ENCODE measurements around the gene ENPP4.
"Not testable (repeated sequence)": the region's sequence is repeated elsewhere in the genome, so short reads cannot be mapped to it uniquely, and the experiment has no call there.

ENPP4 gene

GRCh38 chr6:46129291-46129628 is 529 bp upstream of the ENPP4 start:
- no peak for DNase-seq (ENCODE audit: extremely low spot score, insufficient read length, low read depth)
- FAIRE-seq, result peak; percentile 49

DNA sequence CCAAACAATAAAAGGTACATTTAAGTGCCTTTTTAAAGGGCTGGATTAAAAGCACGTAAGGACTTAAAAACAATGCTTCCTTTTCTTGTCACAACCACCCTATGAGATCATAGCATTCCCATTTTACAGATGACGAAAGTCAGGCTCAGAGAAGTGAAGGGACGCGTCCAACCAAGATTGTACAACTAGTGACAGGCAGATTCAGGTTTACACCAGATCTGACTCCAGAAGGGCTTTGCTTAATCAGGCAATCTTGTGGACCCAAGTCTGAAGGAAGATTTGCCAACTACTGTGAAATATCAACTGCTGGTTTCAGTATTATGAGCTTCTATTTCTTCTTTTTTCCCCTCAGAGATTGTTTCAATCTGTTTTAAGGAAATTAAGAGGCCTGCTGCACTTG is 877 bp downstream of the ENPP4 start:
- FAIRE-seq, result peak; percentile 35
- no peak for DNase-seq (ENCODE audit: extremely low spot score, insufficient read length, low read depth)

DNA sequence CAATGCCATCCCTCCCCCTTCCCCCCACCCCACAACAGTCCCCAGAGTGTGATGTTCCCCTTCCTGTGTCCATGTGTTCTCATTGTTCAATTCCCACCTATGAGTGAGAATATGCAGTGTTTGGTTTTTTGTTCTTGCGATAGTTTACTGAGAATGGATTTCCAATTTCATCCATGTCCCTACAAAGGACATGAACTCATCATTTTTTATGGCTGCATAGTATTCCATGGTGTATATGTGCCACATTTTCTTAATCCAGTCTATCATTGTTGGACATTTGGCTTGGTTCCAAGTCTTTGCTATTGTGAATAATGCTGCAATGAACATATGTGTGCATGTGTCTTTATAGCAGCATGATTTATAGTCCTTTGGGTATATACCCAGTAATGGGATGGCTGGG is 1.5 kb downstream of the ENPP4 start:
- not testable (repeated sequence) for DNase-seq (ENCODE audit: extremely low spot score, insufficient read length, low read depth); FAIRE-seq

DNA sequence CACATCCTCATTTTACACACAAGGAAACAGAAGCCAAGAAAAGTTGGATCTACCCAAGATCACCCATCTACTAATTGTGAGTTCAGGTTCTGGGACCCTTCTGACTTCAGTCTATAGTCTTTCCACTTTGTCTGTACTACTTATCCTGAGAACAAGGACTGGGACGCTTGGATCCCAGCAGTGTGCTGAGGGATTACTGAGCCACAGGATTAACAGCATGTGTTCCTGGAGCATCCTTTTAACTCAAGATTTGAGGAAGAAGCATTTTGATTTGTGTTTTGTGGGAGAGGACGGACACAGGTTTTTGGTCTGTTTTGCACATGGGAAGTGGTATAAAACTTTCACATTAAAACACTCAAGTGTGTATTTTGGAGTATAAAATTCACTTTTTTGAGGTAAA is 4.4 kb downstream of the ENPP4 start:
- no peak for FAIRE-seq
- no peak for DNase-seq (ENCODE audit: extremely low spot score, insufficient read length, low read depth)

GRCh38 chr6:46135176-46135575 is 5.4 kb downstream of the ENPP4 start:
- no peak for FAIRE-seq
- no peak for DNase-seq (ENCODE audit: extremely low spot score, insufficient read length, low read depth)

- no peak for DNase-seq (ENCODE audit: extremely low spot score, insufficient read length, low read depth)
Measured at GRCh38 chr6:46136831-46137230, 7.0 kb downstream of the ENPP4 start.

DNA sequence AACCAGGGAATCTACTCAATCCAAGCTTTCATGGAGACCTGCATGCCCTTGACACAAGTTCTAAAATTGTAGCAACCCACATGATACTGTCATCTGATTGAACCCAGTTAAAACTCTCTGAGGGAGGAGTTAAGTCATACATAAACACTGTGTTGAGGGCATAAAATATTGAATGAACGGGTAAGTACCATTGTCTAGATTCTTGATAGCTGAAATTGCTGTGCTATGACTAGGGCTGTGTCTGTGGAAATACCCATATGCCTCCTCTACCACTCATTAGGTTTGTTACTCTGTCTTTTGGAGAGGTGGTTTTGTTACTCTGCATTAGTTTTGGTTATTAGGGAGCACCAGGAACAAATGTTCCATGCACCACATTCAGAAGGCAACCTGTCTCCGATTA is 7.6 kb downstream of the ENPP4 start:
- FAIRE-seq (no peak), DNase-seq (ENCODE audit: extremely low spot score, insufficient read length, low read depth) (no peak)

More at GRCh38 chr6:46136831-46137230, 7.0 kb downstream of the ENPP4 start:
- FAIRE-seq, result no peak

DNA sequence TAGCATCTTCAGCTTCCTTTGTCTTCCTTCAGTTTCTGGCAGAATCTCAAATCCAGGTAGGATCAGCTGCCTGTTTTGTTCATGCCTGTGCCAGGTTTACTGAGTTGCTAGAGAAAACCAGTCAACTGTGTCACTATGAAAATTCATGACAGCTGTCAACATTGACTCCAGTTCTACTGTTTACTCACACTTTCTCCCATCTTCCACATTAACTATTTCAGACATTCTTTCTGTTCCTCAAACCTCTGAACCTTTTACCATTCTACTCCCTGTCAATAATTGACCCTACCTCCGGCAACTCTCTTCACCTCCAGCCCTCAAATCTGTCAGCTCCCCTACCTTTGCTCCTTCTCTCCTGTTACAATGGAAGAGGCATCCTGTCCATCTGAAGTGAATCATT is 8.5 kb downstream of the ENPP4 start:
- no peak for DNase-seq (ENCODE audit: extremely low spot score, insufficient read length, low read depth)
- peak; percentile 94 for FAIRE-seq

DNA sequence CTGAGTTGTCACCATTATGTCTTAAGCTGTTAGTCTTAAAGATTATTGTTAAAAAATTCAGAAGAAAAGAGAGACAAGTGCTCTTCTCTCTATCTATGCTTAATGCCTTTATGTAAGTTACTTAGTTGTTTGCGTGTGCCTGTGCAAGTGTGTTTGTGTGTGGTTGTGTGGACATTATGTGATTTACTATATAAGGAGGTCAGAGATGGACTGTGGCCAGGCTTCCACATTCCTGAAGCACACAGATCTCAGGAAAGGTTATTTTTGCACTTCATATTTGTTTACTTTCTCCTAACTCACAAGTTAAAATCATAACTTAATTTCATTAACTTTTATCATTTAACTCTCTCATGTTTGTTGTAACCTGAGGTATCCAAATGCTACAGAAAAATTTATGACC is 14.5 kb downstream of the ENPP4 start:
- DNase-seq (ENCODE audit: extremely low spot score, insufficient read length, low read depth) (no peak), FAIRE-seq (peak; percentile 45)

DNA sequence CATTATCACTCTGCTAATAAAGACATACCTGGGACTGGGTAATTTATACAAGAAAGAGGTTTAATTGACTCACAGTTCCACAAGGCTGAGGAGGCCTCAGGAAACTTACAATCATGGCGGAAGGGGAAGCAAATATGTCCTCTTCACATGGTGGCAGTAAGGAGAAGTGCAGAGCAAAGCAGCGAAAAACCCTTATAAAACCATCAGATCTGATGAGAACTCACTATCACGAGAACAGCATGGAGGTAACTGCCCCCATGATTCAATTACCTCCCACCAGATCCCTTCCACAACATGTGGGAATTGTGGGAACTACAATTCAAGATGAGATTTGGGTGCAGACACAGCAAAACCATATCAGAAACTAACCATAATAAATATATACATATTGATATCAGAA is 19.3 kb downstream of the ENPP4 start:
- not testable (repeated sequence) for DNase-seq (ENCODE audit: extremely low spot score, insufficient read length, low read depth)

DNA sequence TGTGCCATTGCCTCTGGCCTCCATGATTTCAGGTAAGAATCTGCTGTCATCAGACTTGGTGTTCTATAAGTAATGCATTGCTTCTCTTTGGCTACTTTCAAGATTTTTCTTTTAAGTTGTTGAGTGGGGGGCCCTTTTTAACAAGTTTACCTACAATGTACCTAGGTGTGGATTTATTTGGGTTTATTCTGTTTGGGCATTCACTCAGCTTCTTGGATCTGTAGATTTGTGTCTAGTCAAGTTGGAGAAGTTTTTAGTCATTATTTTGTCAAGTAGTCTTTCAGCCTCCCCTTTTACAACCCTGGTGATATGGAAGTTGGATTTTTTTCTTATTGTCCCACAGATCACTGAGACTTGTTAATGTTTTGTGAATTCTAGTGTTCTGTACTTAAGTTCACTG is 26.9 kb downstream of the ENPP4 start:
- DNase-seq (ENCODE audit: extremely low spot score, insufficient read length, low read depth) (no peak), FAIRE-seq (no peak)

More for the DNA sequence above, 19.3 kb downstream of the ENPP4 start:
- FAIRE-seq, result not testable (repeated sequence)

DNA sequence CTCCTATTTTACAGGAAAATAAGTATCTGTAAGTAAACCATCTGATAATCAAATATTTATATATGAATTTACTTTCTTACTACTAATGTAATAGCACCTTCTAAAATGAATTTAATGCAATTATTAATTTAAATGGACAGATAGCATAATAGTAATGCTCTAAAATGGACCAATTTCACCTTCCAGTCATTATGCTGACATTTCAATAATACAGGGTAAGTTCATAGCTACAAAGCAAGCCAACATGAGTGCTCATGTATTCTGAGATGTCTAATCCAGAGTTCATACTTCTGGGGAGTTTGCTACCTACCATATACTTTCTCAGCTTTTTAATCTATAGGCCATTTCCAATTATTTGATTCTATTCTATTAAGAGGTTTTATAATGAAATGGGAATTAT is 29.4 kb downstream of the ENPP4 start:
- FAIRE-seq (no peak), DNase-seq (ENCODE audit: extremely low spot score, insufficient read length, low read depth) (no peak)

GRCh38 chr6:46160102-46160501 is 30.3 kb downstream of the ENPP4 start:
- FAIRE-seq (no peak), DNase-seq (ENCODE audit: extremely low spot score, insufficient read length, low read depth) (no peak)

DNA sequence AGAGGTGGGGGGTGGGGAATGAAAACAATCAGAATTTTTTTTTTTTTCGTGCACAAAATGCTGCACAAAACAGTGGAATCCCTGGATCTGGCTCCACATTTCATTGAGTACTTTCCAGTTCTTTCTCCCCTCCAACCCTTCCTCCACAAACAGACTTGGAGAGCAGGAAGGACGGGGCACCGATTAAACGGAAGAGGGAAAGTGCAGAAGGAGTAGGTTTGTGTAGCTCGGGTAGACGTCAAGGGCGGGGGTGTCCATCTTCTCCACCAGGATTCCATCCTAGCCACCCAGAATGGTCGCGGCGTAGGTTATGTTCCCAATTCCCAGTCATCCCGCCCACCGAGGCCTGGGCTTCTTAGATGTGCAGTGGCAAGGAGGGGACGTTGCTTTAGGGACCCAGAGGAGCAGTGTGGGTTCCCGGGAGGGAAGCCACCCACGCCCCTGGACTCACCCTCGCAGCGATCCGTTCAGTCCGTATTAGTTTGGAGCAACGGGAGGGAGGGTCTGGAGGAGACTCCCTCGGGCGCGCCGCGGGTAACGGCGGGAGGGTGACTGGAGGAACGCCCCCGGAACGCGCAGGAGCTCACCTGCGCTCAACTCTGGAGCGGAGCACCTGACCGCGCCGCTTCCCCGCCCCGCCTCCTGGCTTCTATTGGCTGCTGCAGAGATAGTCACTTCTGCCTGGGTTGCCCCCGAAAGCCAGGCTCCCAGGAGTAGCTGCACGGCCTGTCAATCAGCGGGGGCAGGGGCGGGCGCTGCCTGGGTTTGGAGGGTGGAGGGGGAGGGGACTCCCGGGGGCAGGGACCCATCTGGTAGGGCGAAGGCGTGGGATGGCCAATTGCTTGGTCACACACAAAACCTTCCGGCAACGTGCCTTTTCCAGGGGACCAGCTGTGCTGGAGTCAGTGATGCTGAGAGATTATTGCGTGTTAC is 40.8 kb downstream of the ENPP4 start, which contains the start of gene ENPP5:
ENPP5 (minus strand) TSS at position 624 of the 933 bp plus-strand sequence. CDS start 2,718 bp downstream, outside the sequence.
- DNase-seq (ENCODE audit: extremely low spot score, insufficient read length, low read depth) (peak; percentile 54), FAIRE-seq (peak; percentile 48)

DNA sequence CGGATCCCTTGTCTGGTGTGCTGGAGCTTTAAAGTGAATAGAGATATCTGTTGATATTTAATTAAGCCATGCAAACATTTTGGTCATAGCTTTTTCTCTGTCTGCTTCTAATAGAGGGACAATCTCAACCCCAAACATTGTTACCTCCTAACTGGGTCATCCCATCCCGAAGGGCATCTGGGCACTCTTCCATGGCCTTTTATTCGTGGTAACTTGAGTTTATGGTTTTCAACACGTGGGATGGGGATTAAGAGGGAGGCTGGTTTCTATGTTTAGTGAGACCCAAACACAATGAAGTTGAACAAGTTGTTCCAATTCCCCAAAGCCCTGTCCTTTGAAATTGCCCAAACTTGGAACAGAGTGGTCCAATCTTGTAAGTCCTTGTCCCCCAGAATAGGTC is 42.4 kb downstream of the ENPP4 start:
- FAIRE-seq, result no peak
- DNase-seq (ENCODE audit: extremely low spot score, insufficient read length, low read depth), result no peak

DNA sequence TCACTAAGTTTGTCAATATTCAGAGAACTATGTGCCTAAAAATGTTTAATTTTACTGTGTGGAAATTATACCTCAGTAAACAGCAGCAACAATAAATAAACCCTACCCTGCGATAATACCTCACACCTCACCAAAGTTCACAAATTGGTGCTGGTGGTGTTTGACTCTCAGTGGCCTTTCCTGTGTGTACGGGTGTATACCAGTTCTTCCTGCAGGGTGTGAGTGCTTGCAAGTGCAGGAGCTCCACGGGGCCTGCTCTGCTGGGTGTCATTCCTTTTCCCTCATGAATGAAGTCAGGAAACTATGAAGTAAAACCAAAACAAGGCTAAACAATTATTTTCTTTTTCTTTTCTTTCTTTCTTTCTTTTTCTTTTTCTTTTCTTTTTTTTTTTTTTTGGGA is 45.1 kb downstream of the ENPP4 start:
- no peak for DNase-seq (ENCODE audit: extremely low spot score, insufficient read length, low read depth)
- FAIRE-seq, result no peak

DNA sequence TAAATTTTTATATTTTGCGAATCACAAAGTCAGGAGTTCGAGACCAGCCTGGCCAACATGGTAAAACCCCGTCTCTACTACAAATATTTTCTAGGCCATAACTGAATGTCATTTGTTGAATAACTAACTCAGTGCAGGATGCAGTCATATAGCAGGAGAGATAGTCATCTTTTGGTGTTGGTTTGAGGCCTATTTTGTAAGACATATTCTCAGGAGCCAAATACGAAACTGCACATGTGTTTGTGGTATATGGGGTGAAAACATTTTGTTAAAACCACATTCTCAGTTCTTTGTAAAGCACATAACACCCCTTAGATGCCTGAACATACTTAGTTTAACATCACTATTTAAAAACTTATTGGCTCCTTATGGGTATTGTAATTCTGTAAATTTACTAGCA is 45.7 kb downstream of the ENPP4 start:
- DNase-seq (ENCODE audit: extremely low spot score, insufficient read length, low read depth) (peak; percentile 18), FAIRE-seq (peak; percentile 89)

DNA sequence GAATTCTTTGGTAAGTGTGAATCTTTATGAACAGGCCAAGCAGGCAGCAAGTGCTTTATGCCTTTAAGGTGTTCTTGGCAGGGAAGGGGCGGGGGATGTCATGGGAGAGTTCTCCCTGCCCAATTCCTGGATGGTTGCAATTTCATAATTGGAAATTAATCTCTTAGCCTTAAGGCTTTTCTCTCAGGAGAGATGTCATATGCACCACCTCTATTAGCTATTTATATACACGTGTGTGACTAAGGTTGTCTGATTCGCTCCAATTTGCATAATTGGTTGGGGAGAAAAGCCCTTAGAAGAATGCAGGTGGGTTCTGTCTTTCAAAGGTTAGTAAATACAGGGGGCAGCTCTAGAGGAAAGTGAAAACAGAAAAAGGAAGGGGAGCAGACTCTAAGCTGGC is 46.2 kb downstream of the ENPP4 start:
- FAIRE-seq, result peak; percentile 26
- no peak for DNase-seq (ENCODE audit: extremely low spot score, insufficient read length, low read depth)

GRCh38 chr6:46184114-46184513 is 54.3 kb downstream of the ENPP4 start:
- FAIRE-seq (no peak), DNase-seq (ENCODE audit: extremely low spot score, insufficient read length, low read depth) (no peak)

- no peak for DNase-seq (ENCODE audit: extremely low spot score, insufficient read length, low read depth)
- FAIRE-seq, result no peak
Measured at GRCh38 chr6:46186583-46186982, 56.8 kb downstream of the ENPP4 start.

DNA sequence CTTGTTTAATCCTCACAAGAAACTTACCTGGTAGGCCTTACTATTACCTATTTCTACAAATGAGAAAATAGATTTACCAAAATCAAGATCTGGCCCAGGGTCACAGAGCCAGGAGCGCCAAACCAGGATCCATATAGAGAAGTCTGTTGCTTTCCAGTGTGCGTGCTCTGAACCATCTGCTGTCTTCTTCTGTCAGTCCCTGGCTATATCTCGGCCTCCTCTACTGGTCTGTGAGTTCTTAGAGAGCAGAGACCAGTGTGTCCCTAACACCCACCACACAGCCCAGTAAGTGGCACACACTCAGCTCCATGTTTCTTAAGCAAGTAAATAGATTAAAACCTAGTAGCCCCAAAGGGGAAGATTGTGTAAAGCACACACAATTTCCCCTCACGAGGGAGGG is 59.9 kb downstream of the ENPP4 start:
- DNase-seq (ENCODE audit: extremely low spot score, insufficient read length, low read depth) (no peak), FAIRE-seq (no peak)

DNA sequence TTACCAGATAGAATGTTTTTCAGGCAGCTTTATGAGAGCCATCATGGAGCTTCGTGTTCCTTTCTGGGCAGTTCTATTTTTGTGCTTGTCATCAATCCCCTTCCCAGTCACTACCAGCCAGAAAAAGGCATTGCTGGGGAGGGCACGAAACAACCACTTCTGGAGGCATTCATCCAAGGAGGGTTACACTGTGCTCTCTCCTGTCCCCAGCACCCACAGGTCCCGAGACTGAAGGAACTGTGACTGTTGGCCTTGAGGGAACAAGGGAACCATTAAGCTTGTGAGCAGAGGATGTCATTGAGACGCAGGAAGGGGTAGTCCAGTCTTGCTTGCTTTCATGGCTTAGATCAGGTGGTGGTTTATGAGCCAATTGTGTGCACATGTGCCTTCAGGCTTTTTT is 61.1 kb downstream of the ENPP4 start:
- DNase-seq (ENCODE audit: extremely low spot score, insufficient read length, low read depth), result no peak
- FAIRE-seq, result no peak

All from GM18507 (cell line).